ENCODE results near the gene SDK1.
"Not testable (repeated sequence)": the region's sequence is repeated elsewhere in the genome, so short reads cannot be mapped to it uniquely, and the experiment has no call there.

SDK1 gene

GRCh38 chr7:4222676-4223075, 921.6 kb downstream of the SDK1 start:
- DNase-seq: no peak

DNA sequence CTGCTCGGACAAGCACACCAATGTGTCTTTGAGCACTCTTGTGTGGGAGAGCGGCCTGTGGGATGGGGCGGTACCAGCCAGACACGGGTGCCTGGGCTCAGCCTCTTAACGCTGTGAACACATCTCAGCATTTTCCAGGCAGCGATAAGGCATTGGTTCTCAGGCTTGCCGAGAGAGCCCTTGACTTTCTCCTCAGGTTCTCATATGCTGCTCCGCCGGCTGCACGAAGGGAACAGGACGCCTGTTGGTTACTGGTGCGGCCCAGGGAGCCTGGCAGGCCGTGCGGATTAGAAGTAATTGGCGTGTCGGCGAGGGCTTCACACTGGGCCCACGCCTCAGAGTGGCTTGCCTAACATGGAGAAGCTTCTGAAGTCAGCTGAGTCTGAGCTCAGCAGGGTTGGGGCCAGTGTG, 924.3 kb downstream of the SDK1 start:
- no peak for DNase-seq

- no peak for DNase-seq
Measured at GRCh38 chr7:4225881-4226523, 925.0 kb downstream of the SDK1 start.

- DNase-seq: no peak
Measured at GRCh38 chr7:4226524-4226882, 925.5 kb downstream of the SDK1 start.

- DNase-seq: no peak
Measured at GRCh38 chr7:4227105-4228010, 926.3 kb downstream of the SDK1 start.

- DNase-seq: no peak
Measured at GRCh38 chr7:4230352-4230751, 929.3 kb downstream of the SDK1 start.

- DNase-seq: no peak
Measured at GRCh38 chr7:4233146-4233545, 932.1 kb downstream of the SDK1 start.

GRCh38 chr7:4233621-4234497, 932.8 kb downstream of the SDK1 start:
- no peak for DNase-seq

DNA sequence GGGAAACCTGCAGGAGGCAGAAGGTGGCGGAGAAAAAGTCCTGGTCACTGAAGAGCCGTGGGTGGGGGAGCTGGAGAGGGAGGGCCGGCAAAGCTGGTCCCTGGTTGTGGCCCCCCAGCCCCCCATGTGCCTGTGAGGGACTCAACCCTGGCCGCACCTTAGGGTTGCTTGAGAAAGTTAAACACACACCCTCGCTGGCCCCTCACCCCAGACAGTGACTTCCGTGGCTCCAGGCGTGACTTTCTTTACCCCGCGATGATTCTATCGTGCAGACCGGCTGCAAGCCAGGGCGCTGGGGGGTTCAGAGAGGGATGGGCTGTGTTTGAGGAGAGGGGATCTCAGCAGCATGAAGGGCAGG, 933.4 kb downstream of the SDK1 start:
- no peak for DNase-seq

DNA sequence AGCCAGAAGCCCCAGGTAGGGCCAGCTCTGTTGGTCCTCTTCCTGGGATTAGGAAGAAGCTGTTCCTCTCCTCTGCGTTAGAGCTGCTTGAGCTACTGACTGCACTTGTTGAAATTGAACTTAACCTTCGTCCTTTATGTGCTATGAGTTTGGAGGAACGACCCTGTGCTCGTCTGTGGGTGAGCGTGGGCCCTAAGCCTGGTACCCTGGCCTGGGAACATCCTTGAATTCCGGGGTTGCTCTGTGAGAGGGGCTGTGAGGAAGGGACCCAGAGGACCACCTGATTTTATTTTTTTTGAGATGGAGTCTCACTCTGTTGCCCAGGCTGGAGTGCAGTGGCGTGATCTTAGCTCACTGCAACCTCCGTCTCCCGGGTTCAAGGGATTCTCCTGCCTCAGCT, 933.8 kb downstream of the SDK1 start:
- no peak for DNase-seq

GRCh38 chr7:4235596-4235995, 934.5 kb downstream of the SDK1 start:
- DNase-seq: no peak

- no peak for DNase-seq
Measured at GRCh38 chr7:4236389-4236788, 935.3 kb downstream of the SDK1 start.

DNA sequence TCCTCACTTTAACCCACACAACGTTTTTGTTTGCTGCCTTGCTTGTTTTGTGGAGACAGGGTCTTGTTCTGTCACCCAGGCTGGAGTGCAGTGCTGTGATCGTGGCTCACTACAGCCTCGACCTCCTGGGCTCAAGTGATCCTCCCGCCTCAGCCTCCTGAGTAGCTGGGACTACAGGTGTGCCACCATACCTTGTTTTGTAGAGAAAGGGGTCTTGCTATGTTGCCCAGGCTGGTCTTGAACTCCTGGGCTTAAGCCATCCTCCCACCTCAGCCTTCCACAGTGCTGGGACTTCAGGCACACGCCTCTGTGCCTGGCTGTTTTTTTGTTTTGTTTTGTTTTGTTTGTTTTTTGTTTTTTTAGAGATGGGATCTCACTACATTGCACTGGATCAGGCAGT, 935.8 kb downstream of the SDK1 start:
- DNase-seq: not testable (repeated sequence)

- DNase-seq: no peak
Measured at GRCh38 chr7:4237296-4238235, 936.5 kb downstream of the SDK1 start.

GRCh38 chr7:4238861-4239260, 937.8 kb downstream of the SDK1 start:
- no peak for DNase-seq

- DNase-seq: no peak
Measured at GRCh38 chr7:4240042-4240441, 939.0 kb downstream of the SDK1 start.

DNA sequence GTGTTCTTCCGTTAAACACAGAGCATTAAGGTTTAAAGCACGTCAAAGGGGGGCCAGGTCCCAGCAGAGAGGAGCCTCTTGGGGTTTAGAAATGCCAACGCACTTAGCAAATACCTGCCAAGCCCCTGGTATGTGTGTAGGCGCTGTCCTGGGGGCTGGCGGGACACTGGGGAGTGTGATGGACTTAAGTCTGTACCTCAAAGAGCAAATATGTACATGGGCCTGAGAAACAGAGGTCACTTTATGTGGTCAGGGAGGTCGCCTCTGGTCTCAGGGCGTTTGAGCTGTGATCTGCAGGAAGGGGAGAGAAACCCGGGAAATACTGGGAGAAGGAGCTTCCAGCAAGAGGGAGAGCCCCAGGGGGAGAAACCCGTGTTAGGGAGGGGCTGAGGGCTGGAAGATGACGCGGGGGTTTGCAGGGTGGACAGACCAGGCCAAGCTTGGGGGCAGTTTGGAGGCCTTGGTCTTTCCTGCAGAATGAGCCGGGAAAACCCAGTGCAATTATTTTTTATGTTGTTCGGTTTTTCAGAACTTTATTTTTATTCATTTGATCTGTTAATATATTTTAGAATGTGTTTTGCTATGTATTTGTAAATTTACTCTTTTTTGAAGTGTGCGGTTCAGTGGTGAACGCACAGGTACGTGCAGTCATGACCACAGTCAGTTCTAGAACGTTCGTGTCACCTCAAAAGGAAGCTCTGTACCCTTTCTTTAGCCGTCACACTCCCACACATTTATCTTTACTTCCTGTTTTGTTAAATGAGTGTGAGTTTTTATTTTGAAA, 939.7 kb downstream of the SDK1 start:
- DNase-seq: no peak

DNA sequence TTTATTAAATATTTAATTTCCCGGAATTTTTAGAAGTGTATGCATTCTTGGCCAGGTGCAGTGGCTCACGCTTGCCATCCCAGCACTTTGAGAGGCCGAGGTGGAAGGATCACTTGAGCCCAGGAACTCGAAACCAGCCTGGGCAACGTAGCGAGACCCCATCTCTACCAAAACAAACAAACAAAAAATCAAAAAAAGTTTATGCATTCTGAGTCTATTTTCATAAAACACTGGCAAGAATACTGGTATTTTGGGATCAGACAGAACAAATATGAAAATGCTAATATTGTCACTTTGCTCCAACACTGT, 940.2 kb downstream of the SDK1 start:
- no peak for DNase-seq

- DNase-seq: no peak
Measured at GRCh38 chr7:4241791-4242190, 940.7 kb downstream of the SDK1 start.

- no peak for DNase-seq
Measured at GRCh38 chr7:4242706-4243105, 941.7 kb downstream of the SDK1 start.

DNA sequence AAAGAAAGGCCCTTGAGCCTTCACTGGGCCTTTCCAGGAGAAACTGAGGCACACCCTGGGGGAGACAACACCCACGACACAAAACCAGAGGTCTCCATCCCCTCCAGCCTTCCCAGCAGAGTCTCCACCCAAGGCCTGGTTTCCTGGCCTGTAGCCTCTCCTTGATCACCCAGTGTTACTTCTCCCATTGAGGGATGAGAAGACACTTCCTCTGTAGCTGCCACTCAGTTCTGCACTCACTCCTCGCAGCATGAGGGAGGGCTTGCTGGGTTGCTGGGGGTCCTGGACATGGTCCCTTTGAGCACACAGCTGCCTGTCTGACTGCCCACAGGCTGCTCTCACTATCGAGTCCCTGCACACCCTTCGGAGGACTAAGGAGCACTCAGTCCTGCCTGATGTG, 943.0 kb downstream of the SDK1 start:
- DNase-seq: no peak

DNA sequence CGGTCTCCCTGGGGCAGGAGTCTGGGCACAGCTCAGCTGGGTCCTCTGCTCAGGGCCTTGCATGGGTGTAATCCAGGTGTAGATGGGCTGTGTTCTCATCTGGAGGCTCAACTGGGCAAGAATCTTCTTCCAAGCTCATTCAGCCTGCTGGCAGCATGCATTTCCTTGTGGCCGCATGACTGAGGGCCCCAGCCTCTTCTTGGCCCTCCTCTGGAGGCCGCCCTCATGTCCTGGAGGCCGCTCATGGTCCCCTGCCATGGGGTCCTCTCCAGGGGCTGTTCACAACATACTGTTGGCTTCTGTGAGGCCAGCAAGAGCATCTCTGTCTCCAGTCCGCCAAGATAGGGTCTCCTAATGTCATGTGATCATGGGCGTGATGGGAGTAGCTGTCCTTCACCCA, 943.6 kb downstream of the SDK1 start:
- no peak for DNase-seq
